GM19467 (cell line): Measurements from ENCODE around the gene TLCD1.
A peak's percentile ranks its signal among the peaks of the same experiment; 100 is the strongest.
"Not testable (repeated sequence)": the region's sequence is repeated elsewhere in the genome, so short reads cannot be mapped to it uniquely, and the experiment has no call there.

Experiments used
- ATAC-seq: cut with Tn5 transposase; IDR thresholded peaks from one replicate; pipeline ENCODE4 v1.9.1; 2021; ENCODE audit warnings: mild to moderate bottlenecking, moderate library complexity; ENCODE audit not compliant: unreplicated experiment

Gene TLCD1

GRCh38 chr17:28729950-28730330 is 3.9 kb upstream of the TLCD1 start:
- no peak for ATAC-seq

GRCh38 chr17:28728364-28729200 is 2.5 kb upstream of the TLCD1 start, which contains the start of gene NEK8:
NEK8 (plus strand) TSS chr17:28728788; CDS start chr17:28728814, 26 bp downstream.
- peak; percentile 32 for ATAC-seq

GRCh38 chr17:28726627-28727491 is 826 bp upstream of the TLCD1 start:
- ATAC-seq, result peak; percentile 43

GRCh38 chr17:28725660-28726225 is 290 bp downstream of the TLCD1 start:
- ATAC-seq, result no peak

GRCh38 chr17:28725166-28725659 is 820 bp downstream of the TLCD1 start:
- no peak for ATAC-seq

- no peak for ATAC-seq
Measured at GRCh38 chr17:28724500-28725165, 1.4 kb downstream of the TLCD1 start.

GRCh38 chr17:28723836-28724499 is 2.1 kb downstream of the TLCD1 start:
- not testable (repeated sequence) for ATAC-seq

GRCh38 chr17:28723159-28723835 is 2.7 kb downstream of the TLCD1 start:
- ATAC-seq, result no peak

GRCh38 chr17:28722417-28723158 is 3.4 kb downstream of the TLCD1 start:
- no peak for ATAC-seq

- ATAC-seq, result not testable (repeated sequence)
Measured at GRCh38 chr17:28720997-28721329, 5.1 kb downstream of the TLCD1 start.

GRCh38 chr17:28720247-28720996 is 5.6 kb downstream of the TLCD1 start:
- no peak for ATAC-seq

GRCh38 chr17:28719021-28719433 is 7.0 kb downstream of the TLCD1 start:
- ATAC-seq, result no peak

- no peak for ATAC-seq
Measured at GRCh38 chr17:28718333-28719020, 7.6 kb downstream of the TLCD1 start.

- no peak for ATAC-seq
Measured at GRCh38 chr17:28717578-28718332, 8.3 kb downstream of the TLCD1 start, which contains the start of gene RAB34. RAB34 (minus strand) TSS chr17:28717868; CDS start chr17:28717266, 602 bp downstream.

- no peak for ATAC-seq
Measured at GRCh38 chr17:28716740-28717577, 9.1 kb downstream of the TLCD1 start.

- ATAC-seq, result no peak
Measured at GRCh38 chr17:28715217-28715616, 10.8 kb downstream of the TLCD1 start.
